ENCODE data around the gene LYST.

The LYST gene

GRCh38 chr1:235703506-235703905 is 163.2 kb downstream of the LYST start:
- DNase-seq = peak in 1 of 2 experiments; percentile 7

DNA sequence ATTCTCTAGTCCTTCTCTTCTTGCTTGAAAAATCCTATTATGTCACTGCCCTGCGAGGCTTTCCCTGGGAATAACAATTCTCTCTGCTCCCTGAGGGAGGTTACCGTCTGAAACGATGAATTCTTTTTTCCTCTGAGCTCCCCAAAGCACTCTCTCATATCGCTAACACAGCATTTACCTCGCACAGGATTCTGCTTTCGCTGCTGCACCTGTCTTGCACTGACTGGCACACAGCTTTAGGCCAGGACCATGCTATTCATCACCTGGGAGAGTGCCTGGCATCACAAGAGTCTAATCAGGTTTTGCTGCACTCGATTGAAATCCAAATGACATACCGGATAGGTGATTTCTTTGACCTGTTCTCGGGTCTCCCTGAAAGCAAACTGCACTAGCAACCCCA is 164.3 kb downstream of the LYST start:
- no peak for DNase-seq

GRCh38 chr1:235697508-235697907 is 169.2 kb downstream of the LYST start:
- no peak for DNase-seq

DNA sequence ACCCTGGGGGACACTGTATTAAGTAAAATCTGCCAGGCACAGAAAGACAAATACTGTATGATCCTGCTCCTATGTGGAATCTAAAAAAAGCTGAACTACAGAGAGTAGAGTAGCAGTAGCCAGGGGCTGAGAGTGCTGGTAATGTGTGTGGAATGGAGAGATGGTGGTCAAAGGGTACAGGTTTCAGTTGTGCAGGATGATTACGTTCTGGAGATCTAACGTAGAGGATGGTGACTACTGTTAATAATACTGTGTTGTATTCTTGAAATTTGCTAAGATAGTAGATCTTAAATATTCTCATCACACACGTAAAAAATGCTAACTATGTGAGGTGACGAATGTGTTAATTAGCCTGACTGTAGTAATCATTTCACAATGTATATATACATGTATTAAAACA is 177.3 kb downstream of the LYST start:
- no peak for DNase-seq

- no peak for DNase-seq
Measured at GRCh38 chr1:235688096-235688495, 178.6 kb downstream of the LYST start.

DNA sequence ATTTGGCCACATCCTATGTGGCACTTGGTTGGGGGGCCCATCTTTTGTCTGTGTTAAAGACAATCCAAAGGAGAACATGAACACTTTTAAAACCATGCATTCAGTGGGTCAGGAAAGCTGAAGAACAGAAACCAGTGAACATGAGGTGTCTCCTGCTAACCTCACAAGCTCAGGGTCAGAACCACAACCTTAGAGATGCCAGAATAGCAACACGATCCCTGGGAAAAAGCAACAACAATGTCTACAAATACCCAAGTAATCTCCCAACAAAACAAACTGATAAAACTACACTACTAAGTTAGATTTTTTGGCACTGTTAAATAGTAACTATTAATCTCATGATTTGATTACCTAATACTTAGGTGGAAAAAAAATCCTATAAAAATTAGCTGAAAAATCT is 183.1 kb downstream of the LYST start:
- no peak for DNase-seq

GRCh38 chr1:235682216-235682615 is 184.5 kb downstream of the LYST start:
- no peak for DNase-seq

- no peak for DNase-seq
Measured at GRCh38 chr1:235679644-235680043, 187.1 kb downstream of the LYST start.

DNA sequence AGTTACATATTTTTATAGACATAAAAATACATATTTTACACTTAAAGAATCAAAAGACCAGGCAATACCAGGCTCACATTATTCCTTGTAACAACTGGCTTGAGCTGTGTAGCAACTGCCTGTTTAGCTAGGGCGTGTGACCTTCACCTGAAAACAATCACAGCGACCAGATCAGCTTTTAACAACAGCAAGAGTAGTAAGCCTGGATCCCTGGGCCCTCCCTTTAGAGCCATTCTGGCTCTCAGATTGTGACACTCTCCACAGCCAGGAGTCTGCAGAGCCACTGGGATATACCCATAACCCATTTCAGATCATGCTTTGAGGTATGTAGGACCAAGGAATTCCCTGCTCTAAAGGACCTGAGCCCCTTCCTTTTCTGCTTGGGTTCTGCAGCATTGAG is 187.7 kb downstream of the LYST start:
- no peak for DNase-seq

GRCh38 chr1:235675152-235675890 is 191.4 kb downstream of the LYST start:
- DNase-seq = no peak

- DNase-seq = no peak
Measured at GRCh38 chr1:235673981-235674380, 192.7 kb downstream of the LYST start.

- no peak for DNase-seq
Measured at GRCh38 chr1:235671992-235672391, 194.7 kb downstream of the LYST start.

- no peak for DNase-seq
Measured at GRCh38 chr1:235670157-235670776, 196.4 kb downstream of the LYST start.

- DNase-seq = no peak
Measured at GRCh38 chr1:235669277-235669676, 197.4 kb downstream of the LYST start.

DNA sequence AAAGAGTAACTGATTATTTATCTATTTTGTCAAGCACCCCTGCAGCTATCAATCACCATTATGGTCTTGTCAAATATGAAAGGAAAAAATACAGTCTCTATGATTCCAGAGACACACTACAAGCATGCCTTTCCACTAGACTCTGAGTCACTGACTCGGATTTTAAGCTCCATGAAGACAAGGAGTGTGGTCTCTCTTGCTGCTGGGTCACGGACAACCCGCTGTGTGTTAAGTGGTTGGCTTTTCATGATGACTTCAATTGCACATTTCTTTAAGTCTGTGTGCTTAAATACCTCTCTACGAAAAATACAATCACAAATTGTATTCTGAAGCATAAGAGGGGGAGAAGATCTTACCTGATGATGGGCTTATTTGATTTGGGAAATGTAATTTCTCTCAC is 203.1 kb downstream of the LYST start:
- DNase-seq = no peak

DNA sequence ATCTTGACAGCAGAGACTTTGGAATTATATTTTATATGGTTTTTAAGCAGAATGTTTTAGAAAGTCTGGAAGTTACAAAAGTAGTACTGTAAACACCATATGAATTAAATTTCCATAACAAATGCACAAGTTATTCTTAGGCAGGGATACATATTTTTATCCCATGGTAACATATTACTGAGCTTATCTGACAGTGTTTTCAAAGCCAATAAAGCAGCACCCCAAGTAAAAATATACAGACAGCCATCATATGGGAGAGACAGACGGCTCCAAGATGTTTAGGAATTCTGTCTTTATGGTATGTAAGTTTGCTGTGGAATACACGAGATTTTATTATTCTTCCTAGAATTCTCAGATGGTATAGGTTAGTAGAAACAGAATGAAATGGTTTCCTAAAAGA is 205.1 kb downstream of the LYST start:
- no peak for DNase-seq

DNA sequence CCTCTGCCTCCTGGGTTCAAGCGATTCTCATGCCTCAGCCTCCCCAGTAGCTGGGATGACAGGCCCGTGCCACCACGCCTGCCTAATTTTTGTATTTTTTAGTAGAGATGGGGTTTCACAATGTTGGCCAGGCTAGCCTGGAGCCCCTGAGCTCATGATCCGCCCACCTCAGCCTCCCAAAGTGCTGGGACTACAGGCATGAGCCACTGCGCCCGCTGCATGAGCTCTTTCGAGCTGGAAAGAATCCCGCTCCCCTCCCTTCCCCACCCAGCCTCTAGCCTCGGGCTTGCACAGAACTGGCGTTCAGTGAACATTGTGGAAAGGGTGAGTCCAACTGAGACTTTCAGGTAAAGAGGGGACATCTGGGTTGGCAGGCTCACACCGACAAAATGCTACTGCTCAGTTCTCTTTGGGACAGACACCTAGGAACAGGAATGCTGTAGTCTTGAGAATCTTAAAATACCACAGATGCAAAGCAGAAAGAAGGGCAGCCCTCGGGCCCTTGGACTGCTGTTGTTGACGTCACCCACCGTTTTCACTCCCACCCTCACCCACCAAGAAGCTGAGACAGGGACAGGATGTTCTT is 207.4 kb downstream of the LYST start:
- no peak for DNase-seq

GRCh38 chr1:235657747-235658526 is 208.8 kb downstream of the LYST start:
- DNase-seq = no peak

DNA sequence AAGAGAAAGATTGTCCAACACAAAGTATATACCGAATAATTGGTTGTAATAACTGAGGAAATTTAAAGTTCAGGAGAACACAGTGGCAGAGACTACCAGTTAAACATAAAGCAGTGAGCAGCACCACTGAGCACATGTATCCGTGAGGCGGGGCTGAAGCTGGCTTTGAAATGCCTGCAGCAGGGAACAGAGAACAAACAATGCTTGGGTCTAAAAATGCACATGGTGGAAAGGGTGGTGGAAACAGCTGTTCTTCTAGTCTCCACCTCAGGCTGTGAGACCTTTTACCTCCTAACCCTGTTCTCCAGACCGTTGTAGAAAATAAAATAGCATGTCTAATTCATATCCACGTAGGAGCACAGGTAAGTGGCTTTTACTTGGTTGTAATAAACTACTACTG is 209.4 kb downstream of the LYST start:
- DNase-seq = no peak

- DNase-seq = no peak
Measured at GRCh38 chr1:235652364-235652763, 214.3 kb downstream of the LYST start.

GRCh38 chr1:235651170-235651806 is 215.4 kb downstream of the LYST start:
- no peak for DNase-seq

DNA sequence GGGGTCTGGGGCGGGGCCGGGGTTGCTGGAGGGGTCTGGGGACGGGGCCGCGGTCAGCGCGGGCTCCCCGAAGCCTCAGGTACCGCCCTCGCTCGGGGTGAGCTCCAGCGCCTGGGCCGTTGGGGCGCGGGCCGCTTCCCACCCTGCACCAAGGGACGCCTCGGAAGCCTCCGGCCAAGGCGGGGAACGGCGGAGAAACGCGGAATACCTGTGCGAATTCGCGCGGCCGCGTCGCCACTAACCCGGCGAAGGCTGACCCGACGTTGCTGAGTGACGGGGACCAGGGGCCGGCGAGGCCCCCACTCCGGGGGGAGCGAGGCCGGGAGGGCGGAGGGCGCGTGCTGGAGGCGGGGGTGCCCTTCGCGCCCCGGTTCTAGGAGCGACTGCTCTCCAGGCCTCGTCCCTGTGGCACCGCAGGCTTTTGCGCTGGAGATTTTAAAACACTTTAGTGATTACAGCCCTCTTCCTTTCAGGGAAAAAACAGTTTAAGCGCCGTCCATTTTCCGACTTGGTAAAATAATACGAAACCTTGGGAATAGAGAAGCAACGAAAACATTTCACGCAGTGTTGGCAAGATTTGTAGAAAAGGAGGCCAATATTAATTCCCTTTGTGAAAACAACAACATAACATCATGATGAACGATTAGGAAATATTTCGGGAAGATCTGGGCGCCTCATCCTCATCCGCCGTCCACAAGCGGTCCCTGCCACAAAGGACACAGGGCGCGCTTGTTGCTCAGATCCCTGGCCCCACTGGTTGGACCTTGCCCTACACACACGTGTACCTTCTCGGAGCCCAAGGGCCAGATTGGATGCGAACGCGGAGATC is 216.2 kb downstream of the LYST start:
- no peak for DNase-seq
